MM.1S (cell line): Measurements from ENCODE around the gene TSHZ2.

Experiments
- EZH2phosphoT487 ChIP-seq: fragments of 300-600 bp; sonication (generic); IDR thresholded peaks from 2 replicates; pipeline ENCODE4 v1.6.1; 2018; ENCODE audit warnings: antibody characterized with exemption, low read length
- TF ChIP-seq, protein P1 (sequence below): fragments of 300-600 bp; sonication (generic); IDR thresholded peaks from 2 replicates; pipeline ENCODE4 v1.5.1; 2016; ENCODE audit warnings: antibody characterized with exemption, low read length, mixed read lengths

- TF ChIP-seq, protein P1, sequence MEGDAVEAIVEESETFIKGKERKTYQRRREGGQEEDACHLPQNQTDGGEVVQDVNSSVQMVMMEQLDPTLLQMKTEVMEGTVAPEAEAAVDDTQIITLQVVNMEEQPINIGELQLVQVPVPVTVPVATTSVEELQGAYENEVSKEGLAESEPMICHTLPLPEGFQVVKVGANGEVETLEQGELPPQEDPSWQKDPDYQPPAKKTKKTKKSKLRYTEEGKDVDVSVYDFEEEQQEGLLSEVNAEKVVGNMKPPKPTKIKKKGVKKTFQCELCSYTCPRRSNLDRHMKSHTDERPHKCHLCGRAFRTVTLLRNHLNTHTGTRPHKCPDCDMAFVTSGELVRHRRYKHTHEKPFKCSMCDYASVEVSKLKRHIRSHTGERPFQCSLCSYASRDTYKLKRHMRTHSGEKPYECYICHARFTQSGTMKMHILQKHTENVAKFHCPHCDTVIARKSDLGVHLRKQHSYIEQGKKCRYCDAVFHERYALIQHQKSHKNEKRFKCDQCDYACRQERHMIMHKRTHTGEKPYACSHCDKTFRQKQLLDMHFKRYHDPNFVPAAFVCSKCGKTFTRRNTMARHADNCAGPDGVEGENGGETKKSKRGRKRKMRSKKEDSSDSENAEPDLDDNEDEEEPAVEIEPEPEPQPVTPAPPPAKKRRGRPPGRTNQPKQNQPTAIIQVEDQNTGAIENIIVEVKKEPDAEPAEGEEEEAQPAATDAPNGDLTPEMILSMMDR = no peak
- no peak for TF ChIP-seq EZH2phosphoT487
Measured at GRCh38 chr20:53411129-53411528, 439.0 kb downstream of the TSHZ2 start.
